GM19467 (cell line): ENCODE data around the gene TTC16.
"Not testable (repeated sequence)": the region's sequence is repeated elsewhere in the genome, so short reads cannot be mapped to it uniquely, and the experiment has no call there.

Experiments used
- ATAC-seq: cut with Tn5 transposase; IDR thresholded peaks from one replicate; pipeline ENCODE4 v1.9.1; 2021; ENCODE audit warnings: mild to moderate bottlenecking, moderate library complexity; ENCODE audit not compliant: unreplicated experiment

TTC16 gene

DNA sequence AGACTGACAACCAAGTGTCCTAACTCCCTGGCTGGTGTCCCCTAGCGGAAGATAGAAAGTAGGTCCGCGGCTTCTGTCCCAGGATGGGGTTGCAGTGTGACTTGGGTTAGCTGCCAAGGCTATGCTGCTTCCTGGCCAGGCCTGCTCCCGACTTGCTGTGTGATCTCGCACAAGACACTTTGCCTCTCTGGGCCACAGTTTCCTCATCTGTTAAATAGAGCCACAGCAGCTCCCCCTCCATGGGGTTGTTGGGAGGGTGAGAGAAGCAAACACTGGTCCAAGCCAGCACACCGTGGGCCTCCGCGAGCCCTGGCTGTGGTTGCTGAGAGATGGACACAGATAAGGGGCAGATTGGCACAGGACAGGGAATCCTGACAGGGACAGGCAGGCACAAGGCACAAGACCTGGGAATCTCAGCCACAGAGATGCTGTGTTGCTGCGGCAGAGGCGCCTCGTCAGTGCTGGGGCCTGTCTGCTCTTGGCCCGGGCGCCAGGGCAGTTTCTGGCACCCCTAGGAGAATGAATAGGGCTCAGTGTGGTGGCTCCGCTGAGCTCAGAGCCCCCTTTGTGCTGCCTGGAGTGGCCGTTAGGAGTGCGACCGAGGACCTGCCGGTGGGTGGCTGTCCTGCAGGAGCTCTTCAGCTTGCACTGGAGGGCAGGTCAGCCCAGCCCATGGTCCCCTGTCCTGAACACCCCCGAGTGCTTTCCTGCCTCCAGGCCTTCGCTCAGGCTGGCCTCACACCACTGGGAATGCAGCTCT is 64.4 kb downstream of the TTC16 start:
- no peak for ATAC-seq

DNA sequence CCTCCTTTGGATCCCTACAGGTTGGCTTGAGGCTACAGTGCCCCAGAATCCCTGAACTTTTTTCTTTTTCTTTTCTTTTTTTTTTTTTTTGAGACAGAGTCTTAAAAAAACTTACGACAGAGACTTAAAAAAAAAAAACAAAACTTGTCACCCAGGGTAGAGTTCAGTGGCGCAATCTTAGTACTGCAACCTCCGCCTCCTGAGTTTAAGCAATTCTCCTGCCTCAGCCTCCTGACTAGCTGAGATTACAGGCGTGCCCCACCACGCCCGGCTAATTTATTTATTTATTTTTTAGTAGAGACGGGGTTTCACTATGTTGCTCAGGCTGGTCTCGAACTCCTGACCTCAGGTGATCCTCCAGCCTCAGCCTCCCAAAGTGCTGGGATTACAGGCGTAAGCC is 65.0 kb downstream of the TTC16 start:
- not testable (repeated sequence) for ATAC-seq
